ENCODE data around the gene ATP8B3.

DNA sequence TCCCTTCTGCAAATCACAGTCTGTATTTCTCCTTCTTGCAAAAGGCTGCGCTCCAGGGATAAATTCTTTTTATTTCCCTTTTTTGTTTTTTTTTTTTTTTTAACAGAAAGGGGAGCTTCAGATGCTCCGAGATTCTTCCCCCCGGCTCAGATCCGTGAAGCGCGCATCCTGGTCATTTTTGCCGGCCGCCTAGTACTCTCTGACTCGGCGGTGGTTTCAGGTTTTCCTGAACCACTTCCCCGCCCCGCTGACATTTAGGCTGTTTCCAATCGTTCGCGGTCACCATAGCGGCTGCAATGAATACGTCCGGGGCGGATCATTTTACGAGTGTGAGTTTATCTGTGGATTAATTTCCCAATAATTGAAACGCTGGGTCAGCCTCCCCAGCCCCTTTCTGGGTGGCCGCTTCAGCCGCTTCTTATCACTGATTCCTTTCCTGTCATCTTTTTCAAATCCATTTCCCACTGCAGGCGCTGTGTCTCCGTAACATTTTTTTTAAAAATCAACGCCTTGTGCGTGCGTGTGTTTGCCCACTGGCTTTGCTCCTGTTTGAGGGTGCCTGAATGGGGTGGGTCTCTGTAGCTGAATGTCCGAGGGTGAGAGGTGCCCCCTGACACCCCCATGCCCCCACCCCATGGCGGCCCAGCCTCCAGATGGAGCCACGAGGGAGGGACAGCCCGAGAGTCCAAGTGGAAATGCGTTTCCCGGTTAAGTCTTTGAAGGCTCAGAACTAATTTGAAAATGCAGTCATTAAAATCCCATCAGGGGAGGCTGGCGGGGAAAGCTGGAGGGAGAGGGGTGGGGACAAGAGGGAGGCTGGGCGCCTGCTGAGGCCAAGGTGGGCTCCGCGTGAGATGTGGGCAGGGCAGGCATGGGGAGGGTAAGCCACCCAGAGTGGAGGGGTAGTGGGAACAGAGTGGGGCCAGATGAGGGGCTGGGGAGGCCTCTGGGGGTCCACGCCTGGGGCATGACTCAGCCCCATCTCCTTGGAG, 48.1 kb downstream of the ATP8B3 start:
- TF ChIP-seq POLR2A (IDR thresholded peaks at IDR 0.05; ENCODE audit: low read depth, low read length) = no peak
- no peak for TF ChIP-seq TAF1 (IDR thresholded peaks at IDR 0.05; ENCODE audit: low read depth, low read length)
- TF ChIP-seq POLR2AphosphoS5 (IDR thresholded peaks at IDR 0.05; ENCODE audit: low read depth, low read length) = no peak
- TF ChIP-seq SPI1 (IDR thresholded peaks at IDR 0.05; ENCODE audit: low read depth, low read length) = no peak
- TF ChIP-seq PAX5 (IDR thresholded peaks at IDR 0.05; ENCODE audit: insufficient read depth, low read length, severe bottlenecking) = no peak
- TF ChIP-seq POU2F2 (IDR thresholded peaks at IDR 0.05; ENCODE audit: low read depth, low read length) = no peak
